Urothelium cell line (cell line): ENCODE measurements around the gene MYB.
"Not testable (repeated sequence)": the region's sequence is repeated elsewhere in the genome, so short reads cannot be mapped to it uniquely, and the experiment has no call there.

Experiments
- DNase-seq: peaks from one replicate; pipeline ENCODE4 v3.0.0; 2011; ENCODE audit warnings: low spot score, mixed read lengths
- FAIRE-seq: peaks from 2 replicates; lab custom pipeline; 2011; peaks lifted over from hg19 to GRCh38; lab: Jason Lieb, UNC

MYB gene

DNA sequence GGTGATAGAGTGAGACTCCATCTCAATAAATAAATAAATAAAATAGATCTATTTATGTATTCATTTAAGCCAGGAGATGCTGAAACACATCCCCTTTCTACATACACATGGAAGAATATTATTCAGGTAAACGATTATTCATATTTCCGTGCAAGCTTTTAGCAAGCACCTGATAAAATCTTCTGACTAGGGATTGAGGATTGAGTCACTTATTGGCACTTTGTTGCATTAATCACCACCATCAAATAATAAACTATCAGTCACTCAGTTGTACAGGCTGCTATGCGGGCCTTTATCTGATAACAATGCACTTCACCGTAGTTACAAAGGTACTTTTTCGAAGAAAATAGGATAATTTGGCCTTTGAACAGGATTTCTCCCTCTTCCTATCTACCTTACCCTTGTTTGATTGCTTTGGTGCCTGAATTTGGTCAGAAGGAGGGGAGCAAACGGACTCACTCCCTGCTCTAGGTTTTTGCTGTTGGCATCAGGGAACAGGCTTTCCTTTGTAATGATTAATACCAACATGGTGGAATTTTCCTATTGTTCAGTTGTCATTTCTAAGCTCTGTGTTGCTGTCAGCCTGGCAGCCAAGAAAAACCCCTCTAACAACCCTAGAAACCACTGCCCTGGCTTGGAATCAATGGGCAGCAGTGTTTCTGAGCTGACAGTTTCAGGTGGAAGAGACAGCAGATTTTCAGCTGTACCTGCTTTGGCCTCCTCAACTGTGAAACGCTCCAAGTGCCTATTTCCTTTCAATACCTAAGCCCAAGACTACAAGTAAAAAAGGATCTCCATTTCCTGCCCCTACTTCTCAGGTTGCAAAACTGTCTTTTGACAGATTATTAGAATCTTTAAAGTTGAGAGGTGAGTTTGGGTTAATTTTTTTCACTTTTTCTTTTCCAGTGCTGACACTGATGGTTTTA lies 63.0 kb downstream of the MYB start:
- no peak for DNase-seq
- FAIRE-seq, result no peak

DNA sequence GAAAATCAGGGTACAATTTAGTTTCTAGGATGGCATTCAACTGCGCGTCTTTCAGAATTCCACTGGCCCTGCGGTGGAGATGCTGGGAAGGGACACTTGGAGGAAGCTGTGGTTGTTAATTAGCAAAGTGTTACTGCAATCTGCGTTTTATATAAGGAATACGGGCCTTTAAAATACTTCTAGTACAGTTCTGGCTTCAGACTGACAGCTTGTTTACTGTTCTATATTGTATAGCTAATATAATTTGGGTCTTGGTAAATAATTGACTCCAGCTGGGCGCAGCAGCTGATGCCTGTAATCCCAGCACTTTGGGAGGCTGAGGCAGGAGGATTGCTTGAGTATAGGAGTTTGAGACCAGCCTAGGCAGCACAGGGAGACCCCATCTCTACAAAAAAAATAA lies 63.7 kb downstream of the MYB start:
- FAIRE-seq (no peak), DNase-seq (no peak)

DNA sequence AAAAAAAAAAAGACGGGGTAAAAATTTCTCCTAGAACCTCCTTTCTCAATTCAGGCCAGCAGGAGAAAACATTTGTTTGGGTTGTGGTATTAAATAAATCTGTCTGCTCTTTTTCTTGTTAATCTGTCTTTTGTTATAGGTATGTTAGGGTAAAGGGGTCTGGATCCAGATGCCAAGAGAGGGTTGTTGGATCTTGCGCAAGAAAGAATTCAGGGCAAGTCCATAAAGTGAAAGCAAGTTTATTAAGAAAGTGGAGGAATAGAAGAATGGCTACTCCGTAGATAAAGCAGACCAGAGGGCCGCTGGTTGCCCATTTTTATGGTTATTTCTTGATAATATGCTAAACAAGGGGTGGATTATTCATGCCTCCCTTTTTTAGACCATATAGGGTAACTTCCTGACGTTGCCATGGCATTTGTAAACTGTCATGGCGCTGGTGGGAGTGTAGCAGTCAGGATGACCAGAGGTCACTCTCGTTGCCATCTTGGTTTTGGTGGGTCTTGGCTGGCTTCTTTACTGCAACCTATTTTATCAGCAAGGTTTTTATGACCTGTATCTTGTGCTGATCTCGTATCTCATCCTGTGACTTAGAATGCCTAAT lies 65.4 kb downstream of the MYB start:
- DNase-seq, FAIRE-seq: not testable (repeated sequence)

DNA sequence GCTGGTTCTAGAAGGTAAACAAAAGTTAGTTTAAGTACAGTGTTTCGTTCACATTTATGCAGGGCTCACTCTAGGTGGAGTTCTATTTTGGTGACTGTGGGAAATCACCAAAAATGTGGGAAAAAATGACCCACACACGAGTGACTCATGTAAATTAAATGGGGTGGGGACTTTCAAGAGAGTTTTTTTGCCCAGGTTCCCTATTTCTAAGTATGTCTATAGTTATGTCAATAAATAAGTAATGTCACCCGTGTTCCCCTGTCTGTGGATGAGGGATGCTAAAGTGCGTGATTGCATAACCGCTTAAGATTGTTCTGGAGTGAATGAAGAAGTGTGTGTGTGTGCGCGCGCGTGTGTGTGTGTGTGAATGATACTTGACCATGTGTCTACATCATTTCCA lies 69.1 kb downstream of the MYB start:
- DNase-seq, result no peak

DNA sequence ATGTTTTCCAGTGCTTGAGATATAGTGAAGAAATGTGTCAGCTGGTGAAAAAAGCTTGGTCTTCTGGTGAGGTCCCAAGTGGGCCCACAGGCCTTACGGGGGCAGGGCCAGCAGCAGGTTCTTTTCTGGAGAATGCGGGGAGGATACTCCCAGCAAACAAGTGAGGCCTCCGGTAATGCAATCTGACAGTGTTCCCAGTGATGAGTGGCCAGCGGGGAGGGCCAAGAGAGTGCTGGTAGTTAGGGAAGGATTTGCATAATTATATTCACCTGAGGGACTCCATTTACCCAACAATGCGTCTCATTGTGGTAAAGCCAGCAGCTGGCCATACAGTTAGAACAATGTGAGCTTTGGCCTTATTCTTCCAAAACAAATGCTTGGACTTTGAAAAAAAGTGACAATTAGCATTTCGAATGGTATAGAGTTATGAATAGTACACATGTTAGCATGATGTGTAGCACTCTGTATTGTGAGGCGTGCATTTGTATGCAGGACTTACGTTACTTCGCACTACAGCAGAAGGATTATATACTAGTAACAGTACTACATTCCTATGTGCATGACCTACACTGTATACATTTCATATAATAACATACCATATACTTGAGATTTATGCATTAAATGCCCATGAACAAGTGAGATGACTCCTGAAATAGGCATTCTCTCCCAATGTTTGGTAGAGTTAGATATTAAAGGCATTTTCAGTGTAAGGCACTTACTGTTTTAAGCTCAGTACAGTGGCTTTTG lies 69.8 kb downstream of the MYB start:
- DNase-seq (no peak), FAIRE-seq (no peak)

More for the DNA sequence above, 69.1 kb downstream of the MYB start:
- no peak for FAIRE-seq

DNA sequence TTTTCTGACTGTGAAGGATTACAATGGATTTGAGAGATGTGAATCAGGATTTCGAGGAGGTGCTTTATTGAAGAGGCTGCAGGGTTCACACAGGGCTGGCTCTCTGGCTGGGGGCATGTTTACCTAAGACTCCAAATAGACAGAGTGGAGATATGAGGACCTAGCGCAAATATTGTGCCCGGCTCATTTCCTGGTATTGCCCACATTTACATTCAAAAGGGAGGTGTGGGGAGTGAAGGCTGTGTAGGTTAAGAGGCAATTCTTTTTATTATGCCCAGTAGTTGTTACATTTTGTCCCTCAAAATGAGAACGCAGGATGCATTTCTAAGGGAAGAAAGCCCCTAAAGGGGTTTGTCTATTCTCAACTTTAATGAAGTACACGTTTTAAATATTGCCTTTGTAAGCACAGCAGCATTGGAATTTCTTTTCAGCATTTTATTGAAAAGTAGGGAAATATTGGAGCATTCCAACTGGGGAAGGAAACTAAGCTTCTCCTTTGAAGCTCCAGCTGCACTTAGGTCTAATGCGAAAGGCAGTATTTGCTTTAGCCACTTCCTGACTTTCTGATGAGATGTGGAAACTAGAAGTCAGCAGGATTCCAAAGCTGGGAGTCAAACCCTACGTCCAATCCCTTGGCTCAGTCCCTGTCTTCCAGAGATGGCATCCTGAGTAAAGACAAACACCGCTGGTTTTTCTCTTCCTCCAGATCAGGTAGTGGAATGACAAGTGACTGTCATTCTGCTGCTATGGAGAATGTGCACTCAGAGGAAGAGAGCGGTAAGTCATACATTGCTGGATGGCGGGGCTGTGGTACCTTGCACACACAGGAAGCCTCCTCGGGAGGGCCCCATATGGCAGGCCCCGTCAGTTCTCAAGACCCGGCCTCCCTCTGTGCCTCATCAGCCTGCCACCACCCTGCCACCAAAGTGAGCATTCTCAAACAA lies 70.7 kb downstream of the MYB start:
- FAIRE-seq, result no peak

DNA sequence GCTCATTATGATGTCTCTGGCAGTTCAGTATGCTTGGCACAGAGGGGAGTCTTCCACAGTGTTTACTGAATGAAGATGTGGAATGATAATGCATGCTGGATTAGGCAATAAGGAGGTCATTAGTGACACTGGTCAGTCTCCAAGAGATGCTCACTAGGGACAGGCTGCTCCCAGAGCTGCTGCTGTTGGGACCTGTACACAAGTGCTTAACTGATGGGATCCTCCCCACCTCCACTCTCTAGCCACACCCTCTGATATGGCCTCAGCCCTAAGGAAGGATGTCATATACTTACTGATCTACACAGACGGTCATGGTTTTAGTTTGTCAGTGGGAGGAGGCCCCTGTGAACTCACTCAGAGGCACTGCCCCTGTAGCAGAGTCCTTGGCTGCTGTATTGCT lies 73.4 kb downstream of the MYB start:
- DNase-seq, result no peak
- no peak for FAIRE-seq

More for the DNA sequence above, 70.7 kb downstream of the MYB start:
- DNase-seq, result no peak

DNA sequence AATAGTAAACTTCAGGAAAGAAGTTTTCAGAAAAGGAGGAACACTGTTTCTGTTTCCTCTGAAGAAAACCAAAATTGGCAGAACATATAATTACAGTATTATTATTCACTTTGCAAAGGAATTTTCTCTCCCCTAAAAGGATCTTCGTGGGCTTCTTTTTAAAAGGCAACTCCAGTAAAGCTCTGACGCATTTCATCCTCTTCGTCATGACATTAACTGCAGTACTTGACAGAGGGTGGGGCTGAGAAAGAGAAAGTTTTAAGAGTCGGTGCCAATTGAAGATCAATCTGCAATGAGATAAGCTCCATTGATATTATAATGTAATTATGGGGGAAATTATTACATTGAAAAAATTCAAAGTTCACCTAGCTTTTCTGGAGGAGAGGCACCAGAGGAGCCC lies 75.8 kb downstream of the MYB start:
- DNase-seq (no peak), FAIRE-seq (no peak)

DNA sequence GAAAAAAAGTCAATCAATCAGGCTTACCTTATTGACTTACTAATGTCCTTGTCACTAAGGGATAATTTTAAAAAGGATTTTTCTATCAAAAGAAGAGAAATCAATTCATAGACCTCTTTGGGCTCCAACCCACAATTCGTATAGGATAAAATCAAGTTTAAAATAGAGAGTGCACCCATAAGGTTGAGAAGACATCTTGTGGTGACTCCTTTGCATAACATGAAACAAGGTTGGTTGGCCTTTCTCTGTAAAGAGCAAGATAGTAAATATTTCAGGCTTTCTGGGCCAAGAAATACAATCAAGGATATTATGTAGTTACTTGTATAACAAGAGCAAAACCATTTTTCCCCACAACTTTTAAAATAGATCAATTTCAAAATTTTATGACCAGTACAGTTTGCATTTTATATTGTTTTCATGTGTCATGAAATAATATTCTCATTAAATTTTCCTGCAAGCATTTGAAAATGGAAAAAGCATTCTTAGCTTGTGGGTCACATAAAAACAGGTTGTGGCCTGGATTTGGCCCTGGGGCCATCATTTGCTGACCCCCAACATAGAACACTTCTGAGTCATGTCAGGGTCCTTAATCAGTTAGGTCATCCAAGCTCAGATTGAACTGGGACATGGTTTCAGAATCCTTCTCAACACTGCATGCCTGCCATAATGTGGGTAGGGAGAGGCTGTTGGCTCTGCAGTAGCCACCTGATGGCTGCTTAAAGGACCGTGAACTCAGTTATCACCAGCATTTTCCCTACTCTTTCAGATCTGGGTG lies 76.7 kb downstream of the MYB start:
- no peak for FAIRE-seq
- DNase-seq, result no peak

DNA sequence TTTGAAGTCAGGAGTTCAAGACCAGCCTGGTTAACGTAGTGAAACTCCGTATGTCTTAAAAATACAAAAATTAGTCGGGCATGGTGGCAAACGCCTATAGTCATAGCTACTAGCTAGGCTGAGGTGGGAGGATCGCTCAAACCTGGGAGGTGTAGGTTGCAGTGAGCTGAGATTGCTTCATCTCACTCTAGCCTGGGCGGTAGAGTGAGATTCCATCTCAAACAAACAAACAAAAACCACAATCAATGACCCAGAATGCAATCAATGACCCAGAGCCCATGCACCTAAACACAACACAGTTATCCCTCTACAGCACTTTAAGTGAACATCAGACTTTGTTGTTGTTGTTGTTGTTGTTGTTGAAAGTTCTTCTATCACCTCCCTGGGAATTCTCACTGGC lies 77.9 kb downstream of the MYB start:
- no peak for DNase-seq
- FAIRE-seq, result no peak

DNA sequence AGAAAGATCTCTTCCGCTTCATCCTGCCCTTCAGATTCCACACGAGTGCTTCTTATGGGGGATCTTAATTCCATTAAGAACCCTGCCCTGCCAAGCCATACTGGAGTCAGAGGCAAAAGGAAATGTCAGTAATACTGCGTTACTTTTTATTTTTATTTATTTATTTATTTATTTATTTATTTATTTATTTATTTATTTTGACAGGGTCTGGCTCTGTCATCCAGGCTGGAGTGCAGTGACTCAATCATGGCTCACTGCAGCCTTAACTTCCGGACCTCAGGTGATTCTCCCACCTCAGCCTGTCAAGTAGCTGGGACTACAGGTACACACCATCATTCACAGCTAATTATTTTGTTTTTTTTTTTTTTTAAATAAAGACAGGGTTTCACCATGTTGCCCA lies 79.5 kb downstream of the MYB start:
- no peak for FAIRE-seq
- no peak for DNase-seq

DNA sequence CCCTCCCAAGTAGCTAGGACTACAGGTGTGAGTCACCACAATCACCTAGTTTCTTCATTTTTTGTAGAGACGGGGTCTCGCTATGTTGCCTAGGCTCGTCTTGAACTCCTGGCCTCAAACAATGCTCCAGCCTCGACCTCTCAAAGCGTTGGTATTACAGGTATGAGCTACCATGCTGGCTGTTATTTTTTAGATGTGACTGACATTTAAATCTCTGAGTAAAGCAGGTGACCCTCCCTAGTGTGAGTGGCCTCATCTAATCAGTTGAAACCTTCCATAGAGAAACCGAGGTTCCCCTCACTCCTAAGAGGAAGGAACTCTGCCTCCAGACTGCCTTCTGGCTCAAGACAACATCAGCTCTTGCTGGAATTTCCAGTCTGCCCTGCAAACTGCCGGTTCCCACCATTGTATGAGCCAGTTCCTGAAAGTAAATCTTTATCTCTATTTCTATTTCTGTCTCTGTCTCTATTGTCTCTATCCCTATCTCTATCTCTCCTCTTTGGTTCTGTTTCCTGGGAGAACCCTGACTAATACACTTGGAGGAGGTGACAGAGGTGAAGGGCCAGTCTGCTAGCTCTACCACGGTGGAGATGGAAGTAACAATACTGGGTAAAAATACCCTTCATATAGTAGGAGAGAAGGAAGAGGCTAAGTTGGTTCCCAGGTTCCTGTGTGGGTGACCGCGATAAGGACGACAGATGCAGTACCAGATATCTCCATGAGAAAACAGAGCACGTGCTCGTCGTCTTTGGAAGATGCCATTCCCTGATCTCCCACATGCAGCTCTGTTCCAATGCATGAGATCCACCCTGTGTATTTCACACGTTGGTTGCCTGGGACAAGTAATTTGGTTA lies 81.0 kb downstream of the MYB start:
- FAIRE-seq (no peak), DNase-seq (no peak)

DNA sequence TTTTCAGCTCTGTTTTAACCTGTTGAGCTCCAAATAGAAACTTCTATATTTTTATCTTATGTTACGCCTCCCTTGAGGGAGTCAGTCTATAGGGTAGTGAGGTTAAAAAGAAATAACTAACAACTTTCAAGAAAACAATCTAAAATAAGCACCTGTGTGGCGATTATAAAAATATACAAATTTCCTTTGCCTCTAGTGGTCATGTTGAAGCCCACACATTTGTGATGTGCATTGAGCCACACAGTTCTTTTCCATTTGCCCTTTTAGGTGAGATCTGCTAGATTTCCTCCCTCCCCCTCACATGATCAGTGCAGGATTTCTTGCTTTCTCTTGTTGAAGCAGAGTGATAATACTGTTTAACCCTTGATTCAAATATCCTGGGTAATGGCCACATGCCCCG lies 84.2 kb downstream of the MYB start:
- DNase-seq (no peak), FAIRE-seq (no peak)

DNA sequence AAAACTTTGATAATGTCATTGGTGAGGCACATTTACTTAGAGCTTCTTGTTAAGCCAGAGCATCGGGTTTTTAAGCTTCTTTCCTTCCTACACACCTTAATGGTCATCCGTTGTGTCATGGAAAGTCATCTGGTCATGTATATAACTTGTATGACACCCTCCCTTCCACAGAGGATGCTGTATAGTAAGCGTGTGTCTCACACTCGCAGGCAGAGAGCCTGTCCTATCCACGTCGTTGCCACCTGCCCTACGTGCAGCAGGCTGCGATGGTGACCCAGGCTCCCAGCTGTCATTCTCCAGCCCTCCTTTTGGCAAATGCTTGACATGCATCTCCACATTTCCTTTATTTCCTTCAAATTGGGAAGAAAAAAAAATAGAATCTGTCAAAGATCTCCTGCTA lies 85.6 kb downstream of the MYB start:
- DNase-seq, result no peak
- FAIRE-seq, result no peak

DNA sequence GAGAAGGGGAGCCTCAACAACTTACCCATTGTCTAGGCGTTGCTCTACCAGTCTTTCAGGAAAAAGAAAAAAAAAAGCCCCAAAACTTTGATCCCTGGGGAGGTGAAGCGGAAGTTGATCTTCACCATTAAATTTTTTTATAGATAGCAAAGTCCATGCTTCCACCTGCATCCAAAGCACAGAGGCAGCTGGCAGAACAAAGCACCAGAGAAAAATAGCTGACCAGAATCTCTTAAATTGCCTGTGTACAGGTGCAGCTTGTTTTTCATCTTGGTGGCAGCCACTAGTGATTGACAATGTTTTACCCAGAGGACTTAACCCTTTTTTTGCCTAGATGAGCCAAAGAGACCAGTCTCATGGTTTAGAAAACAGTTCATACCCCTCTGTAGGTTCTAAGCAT lies 86.0 kb downstream of the MYB start:
- no peak for DNase-seq
- no peak for FAIRE-seq

DNA sequence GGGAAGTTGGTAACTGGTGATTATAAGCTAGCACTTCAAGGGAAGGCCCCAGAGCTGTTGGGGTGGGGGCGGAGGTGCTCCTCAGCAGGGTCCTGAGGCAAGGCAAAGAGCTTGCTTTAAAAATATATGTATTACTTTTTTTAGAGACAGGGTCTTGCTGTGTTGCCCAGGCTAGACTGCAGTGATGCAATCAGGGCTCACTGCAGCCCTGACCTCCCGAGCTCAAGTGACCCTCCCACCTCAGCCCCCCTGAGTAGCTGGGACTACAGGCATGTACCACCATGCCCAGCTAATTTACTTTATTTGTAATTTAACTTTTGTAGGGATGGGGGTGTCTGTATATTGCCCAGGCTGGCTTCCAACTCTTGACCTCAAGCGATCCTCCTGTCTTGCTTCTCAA lies 87.2 kb downstream of the MYB start:
- DNase-seq (no peak), FAIRE-seq (no peak)

DNA sequence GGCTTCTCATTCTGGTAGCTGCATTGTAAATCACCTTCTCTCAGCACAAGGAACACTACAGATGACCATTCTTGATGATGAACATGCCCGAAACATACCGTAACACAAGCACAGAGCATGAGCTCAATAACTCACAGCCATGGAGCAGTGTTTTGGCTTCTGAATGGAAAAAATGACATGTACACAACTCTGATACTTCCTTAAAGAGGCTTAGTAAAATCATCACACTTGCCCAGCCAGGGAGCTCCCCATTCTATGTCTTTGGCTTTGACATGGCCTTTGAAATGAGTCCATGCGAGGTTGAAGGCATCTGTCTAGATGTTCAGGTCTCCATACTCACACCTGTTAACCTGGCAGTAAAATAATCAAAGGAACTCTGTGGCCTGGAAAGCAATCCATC lies 87.6 kb downstream of the MYB start:
- no peak for FAIRE-seq

More for the DNA sequence above, 87.6 kb downstream of the MYB start:
- DNase-seq, result no peak
